HepG2 (cell line): ENCODE data around the gene PIP4K2C. TPM values are rescaled to one million over a fixed set of nuclear protein-coding genes. Genes with fewer than 3 reads are reported as not detected.

Experiments used
- AHR ChIP-seq: IDR thresholded peaks from 2 replicates; pipeline ENCODE4 v1.6.1; 2018; ENCODE audit warnings: missing genetic modification reagents, missing compliant biosample characterization
- ARNT ChIP-seq: fragments of 450-650 bp; IDR thresholded peaks from 2 replicates; pipeline ENCODE4 v1.6.1; 2017
- ATF2 ChIP-seq: sonication (generic); formaldehyde crosslinking; IDR thresholded peaks from 2 replicates; pipeline ENCODE4 v1.4.0; 2020; ENCODE audit warnings: missing genetic modification reagents
- ATF4 ChIP-seq, 2 experiments: fragments of 450-650 bp in 1 of 2; sonication (generic) in 1 of 2; formaldehyde crosslinking; IDR thresholded peaks; 2 replicates each; pipeline versions ENCODE4 v1.5.0 to v1.8.0; 2020 to 2022; ENCODE audit warnings: mild to moderate bottlenecking in 1 of 2, missing genetic modification reagents in 1 of 2
- ATF7 ChIP-seq, 2 experiments: fragments of 450-650 bp in 1 of 2; sonication (generic) in 1 of 2; formaldehyde crosslinking in 1 of 2; IDR thresholded peaks; 2 replicates each; pipeline versions ENCODE4 v1.4.0 to v1.6.1; 2016 to 2020; ENCODE audit warnings: antibody characterized with exemption in 1 of 2, mild to moderate bottlenecking in 1 of 2, missing genetic modification reagents in 1 of 2
- CBFB ChIP-seq: sonication (generic); formaldehyde crosslinking; IDR thresholded peaks from 2 replicates; pipeline ENCODE4 v1.4.0; 2020; ENCODE audit warnings: missing genetic modification reagents
- CEBPG ChIP-seq: IDR thresholded peaks from 2 replicates; pipeline ENCODE4 v1.6.1; 2016
- CHD2 ChIP-seq: IDR thresholded peaks from 2 replicates; pipeline ENCODE4 v1.6.1; 2011; ENCODE audit warnings: low read depth, low read length, improper control_type of control experiment
- FIP1L1 ChIP-seq: fragments of 200-400 bp; formaldehyde crosslinking; IDR thresholded peaks from 2 replicates; pipeline ENCODE4 v1.6.1; 2018; ENCODE audit warnings: low read depth, mild to moderate bottlenecking, low read length, moderate library complexity, borderline replicate concordance; ENCODE audit not compliant: insufficient read depth
- FOXK1 ChIP-seq: sonication (generic); formaldehyde crosslinking; IDR thresholded peaks from 2 replicates; pipeline ENCODE4 v1.4.0; 2020; ENCODE audit warnings: low read depth, missing genetic modification reagents, borderline replicate concordance
- NFATC3 ChIP-seq: sonication (generic); formaldehyde crosslinking; IDR thresholded peaks from 2 replicates; pipeline ENCODE4 v1.5.1; 2020; ENCODE audit warnings: mild to moderate bottlenecking, missing genetic modification reagents
- NR2F6 ChIP-seq, 2 experiments: IDR thresholded peaks; 2 replicates each; pipeline ENCODE4 v1.6.1; 2016; ENCODE audit warnings: antibody characterized with exemption in 1 of 2, mild to moderate bottlenecking in 1 of 2
- RBM39 ChIP-seq: fragments of 200-400 bp; formaldehyde crosslinking; IDR thresholded peaks from one replicate; pipeline ENCODE4 v1.6.1; 2018; ENCODE audit warnings: antibody characterized with exemption, mild to moderate bottlenecking, low read depth, low read length; ENCODE audit not compliant: poor library complexity, severe bottlenecking
- ZBTB25 ChIP-seq: IDR thresholded peaks from 2 replicates; pipeline ENCODE4 v1.6.1; 2018; ENCODE audit warnings: missing genetic modification reagents
- polyA plus RNA-seq, 8 experiments: library from polyadenylated mRNA; depleted of rRNA in 3 of 8; stranded (reverse) in 7 of 8; unstranded in 1 of 8; fragments of >200 nt; fragmentation: Illumina TruSeq in 4 of 8; extraction: Trizol in 4 of 8; gene quantifications; 2 replicates each; pipeline versions ENCODE4 v1.2.1 to v1.2.3, GENCODE V29; 2011 to 2016; ENCODE audit warnings: low read depth in 4 of 8, missing spikeins in 1 of 8, mixed read lengths in 1 of 8; ENCODE audit not compliant: insufficient read depth in 1 of 8
- total RNA-seq, 5 experiments: library from RNA; depleted of rRNA; stranded (reverse); fragments of >200 nt; fragmentation: Illumina TruSeq; extraction: Trizol; gene quantifications; 2 replicates each; pipeline ENCODE4 v1.2.3, GENCODE V29; 2016; ENCODE audit warnings: low read depth in 1 of 5

The PIP4K2C gene
- total and polyA plus RNA-seq, 2 of the 13 experiments (the other 11 are each of a cell fraction or from before 2014, with no cell fraction given), result 23.3 to 26.4 TPM

GRCh38 chr12:57547288-57548012 is 43.5 kb upstream of the PIP4K2C start (continued):
- 0 out of 2 replicates have a peak, but pooled peaks have one; percentile 2 for TF ChIP-seq ZBTB25 (CRISPR knock-in tag)
- TF ChIP-seq NFATC3 (CRISPR knock-in tag), result no peak
- 0 out of 2 replicates have a peak, but pooled peaks have one; percentile 2 for TF ChIP-seq CBFB (CRISPR knock-in tag)
- no peak for TF ChIP-seq ARNT
- TF ChIP-seq FOXK1 (CRISPR knock-in tag), result no peak
- no peak for TF ChIP-seq CHD2
- peak; percentile 0 for TF ChIP-seq RBM39
- TF ChIP-seq ATF2, result peak; percentile 99
- no peak for TF ChIP-seq FIP1L1
- no peak for TF ChIP-seq ATF4 (CRISPR knock-in tag; IDR thresholded peaks at IDR 0.05)
- peak; percentile 75 for TF ChIP-seq CEBPG (CRISPR knock-in tag)
- TF ChIP-seq AHR (CRISPR knock-in tag), result no peak
- TF ChIP-seq NR2F6 (IDR thresholded peaks at IDR 0.05), result no peak
- no peak for TF ChIP-seq NR2F6 (CRISPR knock-in tag; IDR thresholded peaks at IDR 0.05)
- TF ChIP-seq ATF7 (IDR thresholded peaks at IDR 0.05), result peak; percentile 92; the same call in 1 of the 2 replicates
- peak; percentile 97; the same call in 1 of the 2 replicates for TF ChIP-seq ATF7 (CRISPR knock-in tag; IDR thresholded peaks at IDR 0.05)
- TF ChIP-seq, all 625 proteins: peak for 25
